Hematopoietic multipotent progenitor cell treated with erythropoietin and hydrocortisone succinate and interleukin-3 and kit ligand, for 6 days (in vitro differentiated cells): Measurements from ENCODE around the gene IRF8.
"Not testable (repeated sequence)": the region's sequence is repeated elsewhere in the genome, so short reads cannot be mapped to it uniquely, and the experiment has no call there.

Experiments used
- DNase-seq: peaks from one replicate; pipeline ENCODE4 v3.0.0-alpha.2; 2015

IRF8 gene

GRCh38 chr16:85940214-85940613 is 41.3 kb downstream of the IRF8 start:
- DNase-seq: no peak

DNA sequence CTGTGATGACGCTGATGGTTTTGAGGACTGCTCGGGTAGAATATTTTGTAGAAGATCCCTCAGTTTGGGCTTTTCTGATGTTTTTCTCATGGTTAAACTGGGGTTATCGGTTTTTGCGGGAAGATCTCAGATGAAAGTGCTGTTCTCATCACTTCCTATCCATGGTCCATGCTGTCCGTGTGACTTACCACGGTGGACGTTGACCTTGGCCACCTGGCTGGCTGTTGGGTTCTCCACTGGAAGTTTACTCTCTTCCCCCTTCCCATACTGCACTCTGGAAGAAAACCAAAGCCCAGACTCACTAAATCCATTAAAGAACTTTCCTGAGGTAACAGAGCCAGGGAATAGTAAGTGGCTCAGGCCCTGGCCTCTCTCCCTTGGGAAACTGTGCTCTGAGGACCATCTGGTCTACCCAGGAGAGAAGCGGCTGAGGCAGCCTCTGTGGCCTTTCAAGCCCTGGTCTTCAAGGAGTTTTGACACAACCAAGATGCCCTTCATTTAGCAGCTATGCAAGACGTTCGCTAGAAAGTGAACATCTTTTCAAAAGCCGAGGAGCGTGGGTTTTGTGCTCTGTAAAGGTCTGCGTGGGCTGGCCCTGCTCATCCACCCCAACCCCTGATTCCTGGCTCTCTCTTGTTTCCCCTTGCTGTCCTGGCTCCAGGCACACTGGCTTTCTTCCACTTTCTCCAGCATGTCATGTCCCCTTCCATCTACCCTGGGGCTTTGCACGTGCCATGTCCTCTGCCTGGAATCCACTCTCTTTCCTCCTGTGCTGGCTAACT is 43.1 kb downstream of the IRF8 start:
- no peak for DNase-seq

- DNase-seq: not testable (repeated sequence)
Measured at GRCh38 chr16:85942659-85943058, 43.7 kb downstream of the IRF8 start.

DNA sequence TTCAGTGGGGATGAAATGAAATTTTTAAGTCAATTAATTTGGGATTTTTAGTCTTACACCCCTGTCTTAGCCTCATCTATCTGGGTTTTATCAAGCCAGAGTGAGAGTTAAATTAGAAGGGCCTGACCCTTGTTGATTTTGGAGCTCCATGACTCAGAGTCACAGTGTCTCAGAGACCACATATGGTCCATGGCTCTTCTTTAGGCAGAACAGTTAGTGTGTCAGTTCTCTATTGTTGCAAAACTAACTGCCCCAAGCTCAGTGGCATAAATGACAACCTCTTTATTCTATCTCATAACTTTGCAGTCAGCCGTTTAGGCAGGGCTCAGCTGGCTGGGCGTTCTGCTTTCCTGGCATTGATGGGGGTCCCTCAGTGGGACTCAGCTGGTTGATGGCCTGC is 44.7 kb downstream of the IRF8 start:
- no peak for DNase-seq

DNA sequence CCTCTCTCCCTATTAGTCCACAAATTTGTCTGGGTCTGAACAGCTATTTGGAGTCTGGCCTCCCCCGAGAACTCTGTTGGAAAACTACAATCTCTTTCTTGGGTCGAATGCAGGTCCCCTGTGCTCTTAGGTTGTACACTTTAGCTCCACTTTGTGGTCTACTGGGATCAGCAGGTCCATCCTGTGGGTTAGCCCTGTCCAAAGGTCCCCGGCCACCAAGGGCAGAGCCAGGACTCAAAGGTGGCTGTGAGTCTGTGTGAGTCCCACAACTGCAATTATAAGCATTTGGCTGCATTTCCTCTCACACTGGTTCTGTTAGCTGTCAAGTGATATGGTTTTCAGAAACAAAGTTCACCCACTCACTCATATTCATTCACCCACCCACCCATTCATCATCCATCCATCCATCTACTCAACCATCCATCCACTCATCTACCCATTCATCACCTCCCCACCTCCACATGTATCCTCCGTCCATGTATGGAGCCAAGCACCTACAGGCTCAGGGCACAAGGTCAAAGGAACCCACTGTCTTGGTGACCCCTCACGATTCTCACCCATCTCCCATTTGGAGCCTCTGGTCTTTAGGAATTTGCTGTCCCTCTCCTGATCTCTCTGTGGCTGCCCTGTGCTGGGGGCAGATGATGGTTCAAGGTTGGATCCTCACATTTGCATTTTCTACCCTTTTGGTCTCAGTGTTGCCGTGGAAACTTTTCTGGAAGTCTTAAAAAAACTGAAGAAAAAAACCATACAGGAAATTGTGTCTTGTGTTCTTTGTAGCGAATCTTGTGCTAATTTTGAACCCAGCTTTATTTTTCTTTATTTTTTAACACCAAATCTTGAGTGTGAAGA is 45.8 kb downstream of the IRF8 start:
- DNase-seq: no peak

- DNase-seq: no peak
Measured at GRCh38 chr16:85945424-85945751, 46.4 kb downstream of the IRF8 start.

- DNase-seq: no peak
Measured at GRCh38 chr16:85946541-85947124, 47.7 kb downstream of the IRF8 start.

DNA sequence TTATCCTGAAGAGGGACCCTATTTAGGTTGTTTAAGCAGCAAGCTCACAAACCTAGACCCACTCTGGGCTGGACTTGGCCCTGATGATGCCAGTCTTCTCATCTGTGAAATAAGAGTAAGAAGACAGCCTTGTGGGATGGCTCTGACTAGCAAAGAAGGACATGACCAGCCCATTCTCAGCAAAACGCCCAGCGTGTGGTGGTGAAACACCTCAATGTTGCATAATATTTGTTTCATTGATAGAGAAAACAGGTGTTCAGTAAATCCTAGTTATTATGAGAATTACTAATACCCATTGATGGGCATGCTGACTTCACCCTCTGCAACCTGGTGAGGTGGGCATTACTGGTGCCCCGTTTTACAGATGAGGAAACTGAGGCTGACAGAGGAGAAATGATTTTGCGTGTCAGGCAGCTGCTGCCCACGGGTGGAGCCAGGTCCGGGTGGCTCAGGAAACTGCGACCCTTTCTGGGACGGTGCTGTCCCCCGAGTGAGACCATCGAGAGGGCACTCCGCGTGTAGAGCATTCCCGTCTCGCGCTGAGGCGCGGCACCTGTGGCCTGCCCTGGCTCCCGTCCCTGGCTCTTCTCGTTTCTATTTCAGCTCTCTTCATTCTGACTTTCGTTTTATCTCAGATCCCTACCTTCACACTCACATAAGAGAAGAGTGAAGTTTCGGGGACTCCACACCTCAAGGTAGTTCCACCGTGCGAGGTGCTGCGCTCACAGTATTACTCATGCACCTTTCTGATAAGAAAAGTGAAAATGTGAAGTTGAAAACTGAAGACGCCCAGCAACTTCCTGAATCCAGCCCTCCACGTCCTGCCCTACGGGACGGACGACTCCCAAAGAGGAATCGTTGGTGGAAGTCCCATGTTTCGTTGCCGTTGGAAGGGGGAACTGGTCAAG is 48.5 kb downstream of the IRF8 start:
- no peak for DNase-seq

GRCh38 chr16:85948138-85948509 is 49.2 kb downstream of the IRF8 start:
- no peak for DNase-seq

- no peak for DNase-seq
Measured at GRCh38 chr16:85948616-85949265, 49.8 kb downstream of the IRF8 start.

DNA sequence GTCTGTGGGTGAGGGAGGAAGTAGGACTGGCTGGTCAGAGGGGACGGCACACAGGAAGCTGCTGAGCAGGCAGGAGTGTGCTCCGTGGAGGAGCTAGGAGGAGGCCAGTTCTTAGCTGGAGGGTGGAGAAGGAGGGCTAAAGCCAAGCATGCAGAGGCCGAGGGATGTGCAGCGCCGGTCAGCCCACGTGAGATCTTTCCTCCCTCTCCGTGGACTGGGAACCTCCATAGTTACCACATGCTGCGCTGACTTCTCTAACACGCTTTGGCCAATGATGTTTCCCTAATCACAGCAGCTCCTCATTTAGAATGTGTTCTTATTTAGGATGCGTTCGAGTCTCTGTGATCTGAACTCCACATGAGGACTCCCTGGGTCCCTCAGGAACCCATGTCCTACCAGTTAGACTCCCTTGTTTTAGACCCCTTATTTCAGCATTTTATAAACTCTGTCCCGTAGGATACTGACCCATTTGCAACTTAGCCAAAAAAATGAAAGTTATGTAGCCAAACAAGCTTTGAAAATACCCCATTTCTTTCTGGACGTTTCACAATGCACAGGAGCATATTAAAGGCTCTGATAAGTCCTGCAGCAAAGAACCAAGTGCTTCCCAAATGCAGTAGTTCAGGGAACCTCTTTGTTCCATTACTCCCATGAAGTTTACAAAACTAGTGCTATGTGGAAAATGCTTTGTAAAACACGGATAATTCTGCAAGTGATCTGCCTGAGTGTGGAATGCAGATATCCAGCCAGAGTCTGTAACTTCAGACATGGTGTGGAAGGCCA is 51.4 kb downstream of the IRF8 start:
- DNase-seq: no peak

DNA sequence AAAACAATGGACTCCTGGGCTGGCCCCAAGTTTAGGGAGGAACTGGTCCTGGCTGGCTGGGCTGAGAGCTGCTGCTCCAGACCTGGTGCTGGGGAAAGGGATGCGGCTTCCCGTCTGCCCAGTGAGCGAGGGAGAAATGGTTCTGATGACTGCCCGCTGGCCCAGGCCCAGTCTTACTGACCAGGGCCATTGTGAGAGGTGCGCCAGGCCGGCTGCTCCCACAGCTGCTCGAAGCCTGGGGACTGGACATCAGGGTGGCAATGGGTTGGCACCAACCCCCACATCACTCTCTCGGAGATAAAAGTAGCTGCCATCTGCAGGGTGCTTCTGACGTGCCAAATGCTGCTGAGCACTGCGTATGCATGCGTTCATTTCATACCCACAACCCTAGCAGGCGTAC is 53.2 kb downstream of the IRF8 start:
- DNase-seq: no peak

- no peak for DNase-seq
Measured at GRCh38 chr16:85952811-85953210, 53.8 kb downstream of the IRF8 start.

DNA sequence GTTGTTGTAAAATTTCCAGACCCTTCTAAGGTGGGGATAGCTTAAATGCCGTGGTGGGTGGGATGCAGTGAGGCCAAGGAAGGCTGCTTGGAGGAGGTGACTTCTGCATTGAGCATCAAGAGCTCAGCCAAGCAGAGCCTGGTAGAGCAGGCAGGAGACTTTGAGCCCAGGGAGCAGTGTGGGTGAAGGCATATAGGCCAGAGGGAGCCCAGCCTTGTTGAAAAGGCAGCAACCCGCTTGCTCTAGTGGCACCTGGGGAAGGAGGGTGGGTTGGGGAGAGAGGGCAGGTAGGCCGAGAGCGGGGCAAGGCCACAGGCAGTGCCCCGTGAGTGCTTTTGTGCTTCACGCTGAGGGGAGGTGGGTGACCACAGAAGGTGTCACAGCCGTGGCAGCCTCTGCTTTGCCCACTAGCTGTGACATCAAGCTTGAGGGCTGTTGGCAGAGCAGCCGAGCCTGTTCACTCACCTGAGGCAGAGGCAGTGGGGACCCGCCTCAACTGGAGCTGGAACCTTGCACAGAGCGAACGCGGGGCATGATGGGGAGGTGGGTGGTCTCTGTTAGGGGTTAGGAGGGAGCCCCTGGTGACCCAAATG is 56.1 kb downstream of the IRF8 start:
- DNase-seq: no peak

- DNase-seq: no peak
Measured at GRCh38 chr16:85955566-85955965, 56.6 kb downstream of the IRF8 start.

GRCh38 chr16:85956426-85956825 is 57.5 kb downstream of the IRF8 start:
- DNase-seq: no peak

GRCh38 chr16:85958731-85959130 is 59.8 kb downstream of the IRF8 start:
- DNase-seq: no peak

DNA sequence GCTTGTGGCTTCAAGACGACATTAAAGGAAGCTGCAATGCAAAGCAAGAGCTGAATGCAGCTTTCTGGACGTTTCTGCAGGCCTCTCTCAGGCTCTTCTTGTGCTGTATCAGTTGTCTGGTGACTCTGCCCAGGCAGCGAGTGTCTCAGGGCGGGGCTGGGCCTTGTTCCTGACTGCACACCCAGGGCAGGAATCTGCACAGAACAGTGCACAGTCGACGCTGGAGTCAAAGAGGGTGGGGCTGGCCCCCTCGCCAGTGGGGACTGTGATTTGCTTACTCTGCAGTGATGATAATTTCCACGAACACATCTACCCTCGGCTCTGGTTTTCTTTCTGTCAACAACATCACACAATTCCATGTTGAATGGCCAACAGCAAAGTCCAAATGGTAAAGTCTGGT is 60.7 kb downstream of the IRF8 start:
- DNase-seq: no peak

DNA sequence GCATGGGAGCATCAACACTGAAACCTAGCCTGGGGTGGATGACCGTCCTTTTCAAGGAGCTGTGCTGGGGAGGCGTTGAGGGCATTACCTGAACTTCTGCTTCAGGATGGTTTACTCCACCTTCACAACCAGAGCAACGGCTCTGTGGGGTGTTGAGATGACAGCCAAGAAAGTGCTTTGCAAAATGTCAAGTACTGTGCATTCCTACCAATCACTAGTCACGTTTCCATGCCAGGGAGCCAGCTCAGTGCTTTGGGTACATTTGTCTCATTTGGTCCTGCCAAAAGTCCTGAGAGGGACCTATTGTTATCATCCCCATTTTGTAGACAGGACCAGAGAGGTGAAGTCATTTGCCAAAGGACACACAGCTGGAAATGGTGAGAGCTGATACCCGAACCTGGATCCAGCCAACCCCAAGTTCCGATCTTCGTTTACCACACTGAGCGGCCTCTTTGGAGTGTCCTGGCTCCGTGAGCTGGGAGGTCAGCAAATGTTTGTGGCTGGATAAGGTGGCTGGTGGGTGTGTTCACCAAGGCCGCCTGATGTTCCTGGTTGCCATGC is 61.6 kb downstream of the IRF8 start:
- no peak for DNase-seq

GRCh38 chr16:85961988-85962915 is 63.3 kb downstream of the IRF8 start:
- DNase-seq: no peak
